Cortex of kidney (tissue), 1 donor: ENCODE data around the gene ARHGAP42.

Source experiments
- DNase-seq: peaks from one replicate; lab custom pipeline; 2025; lab: John Stamatoyannopoulos, UW

The ARHGAP42 gene

DNA sequence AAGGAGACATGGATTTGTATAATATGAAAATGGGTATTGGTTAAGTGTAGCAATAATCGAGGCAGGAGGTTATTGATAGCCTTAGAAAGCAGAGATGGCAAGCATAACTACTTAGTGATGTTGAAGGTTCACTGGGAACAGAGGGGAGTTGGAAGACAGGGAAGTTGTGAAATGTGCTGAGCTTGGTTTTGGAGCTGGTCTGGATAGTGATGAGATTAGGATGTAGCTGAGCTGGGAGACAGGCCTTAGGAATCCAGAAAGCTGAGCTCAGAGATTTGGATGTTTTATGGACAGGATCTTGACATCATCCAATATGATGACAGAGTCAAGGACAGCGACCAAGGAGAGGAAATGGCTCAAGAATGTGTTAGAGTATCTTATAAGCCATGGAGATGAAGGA, 113.1 kb downstream of the ARHGAP42 start:
- DNase-seq, result no peak

- no peak for DNase-seq
Measured at GRCh38 chr11:100801225-100801999, 114.3 kb downstream of the ARHGAP42 start.

- no peak for DNase-seq
Measured at GRCh38 chr11:100805506-100806199, 118.6 kb downstream of the ARHGAP42 start.

DNA sequence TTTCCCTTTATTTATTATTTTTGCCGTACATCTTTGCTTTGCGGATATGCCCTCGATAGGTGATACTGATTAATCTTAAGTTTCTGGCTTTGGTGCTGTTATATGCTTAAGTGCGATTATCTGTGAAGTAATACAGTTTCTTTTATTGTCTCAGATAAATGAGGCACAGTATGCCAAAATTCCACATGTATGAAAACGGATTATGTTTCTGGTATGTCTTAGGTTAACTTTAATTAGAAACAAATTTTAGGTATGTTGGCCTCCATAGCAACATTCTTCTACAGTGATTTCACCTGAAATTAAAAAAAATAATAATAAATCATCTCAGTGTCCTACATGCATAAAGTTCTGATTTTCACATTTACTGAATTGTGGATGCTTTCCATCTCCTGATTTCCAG, 119.2 kb downstream of the ARHGAP42 start:
- DNase-seq, result no peak

GRCh38 chr11:100808904-100809491, 121.9 kb downstream of the ARHGAP42 start:
- no peak for DNase-seq

DNA sequence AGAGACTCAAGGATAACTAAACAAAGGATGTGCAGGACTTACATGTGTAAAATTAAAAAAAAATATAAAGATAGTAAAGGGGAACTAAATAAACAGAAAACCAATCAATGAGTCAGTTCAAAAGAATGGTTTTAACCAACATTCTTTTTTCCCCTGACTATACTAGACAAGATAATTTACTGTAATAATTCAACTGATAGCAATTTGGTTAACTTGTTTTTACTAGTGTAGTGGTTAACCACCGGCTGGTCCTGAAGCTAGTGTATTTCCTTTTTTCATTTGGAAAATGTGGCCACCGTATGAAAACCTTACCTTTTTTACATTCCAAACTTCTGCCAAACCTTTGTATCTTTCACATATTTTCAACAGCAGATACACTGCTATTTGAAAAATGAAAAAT, 123.1 kb downstream of the ARHGAP42 start:
- DNase-seq, result no peak

- no peak for DNase-seq
Measured at GRCh38 chr11:100810666-100811065, 123.6 kb downstream of the ARHGAP42 start.

- no peak for DNase-seq
Measured at GRCh38 chr11:100812517-100812916, 125.4 kb downstream of the ARHGAP42 start.

DNA sequence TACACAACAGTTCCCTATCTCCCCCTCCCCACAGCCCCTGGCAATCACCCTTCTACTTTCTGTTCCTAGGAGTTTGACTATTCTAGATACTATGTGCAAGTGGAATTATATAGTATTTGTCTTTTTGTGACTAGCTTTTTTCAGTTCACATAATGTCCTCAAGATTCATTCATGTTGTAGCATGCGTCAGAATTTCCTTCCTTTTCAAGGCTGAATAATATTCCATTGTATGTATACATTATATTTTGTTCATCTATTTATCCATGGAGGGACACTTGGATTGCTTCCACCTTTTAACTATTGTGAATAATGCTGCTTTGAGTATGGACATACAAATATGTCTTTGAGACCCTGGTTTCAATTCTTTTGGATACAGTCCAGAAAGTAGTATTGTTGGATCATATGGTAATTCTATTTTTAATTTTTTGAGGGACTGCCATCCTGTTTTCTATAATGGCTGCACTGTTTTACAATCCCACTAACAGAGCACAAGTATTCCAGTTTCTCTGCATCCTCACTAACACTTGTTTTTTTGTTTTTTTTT, 128.8 kb downstream of the ARHGAP42 start:
- DNase-seq, result no peak

DNA sequence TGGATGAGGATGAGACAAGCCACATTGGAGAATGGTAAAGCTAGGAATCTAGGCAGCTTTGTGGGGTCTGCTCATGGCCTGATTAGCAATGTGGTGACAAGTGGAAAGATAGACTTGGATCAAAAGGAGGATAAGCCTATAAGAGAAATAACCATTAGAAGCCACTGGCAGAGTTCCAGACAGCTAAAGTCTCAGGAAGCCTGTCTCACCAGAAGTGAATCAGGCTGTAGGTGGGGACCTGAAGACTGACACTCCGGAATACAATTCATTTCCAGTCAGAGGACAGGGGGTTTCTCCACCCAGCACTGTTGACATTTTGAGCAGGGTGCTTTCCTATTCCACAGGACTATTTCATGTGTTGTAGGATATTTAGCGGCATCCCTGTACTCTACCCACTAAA, 129.7 kb downstream of the ARHGAP42 start:
- no peak for DNase-seq

DNA sequence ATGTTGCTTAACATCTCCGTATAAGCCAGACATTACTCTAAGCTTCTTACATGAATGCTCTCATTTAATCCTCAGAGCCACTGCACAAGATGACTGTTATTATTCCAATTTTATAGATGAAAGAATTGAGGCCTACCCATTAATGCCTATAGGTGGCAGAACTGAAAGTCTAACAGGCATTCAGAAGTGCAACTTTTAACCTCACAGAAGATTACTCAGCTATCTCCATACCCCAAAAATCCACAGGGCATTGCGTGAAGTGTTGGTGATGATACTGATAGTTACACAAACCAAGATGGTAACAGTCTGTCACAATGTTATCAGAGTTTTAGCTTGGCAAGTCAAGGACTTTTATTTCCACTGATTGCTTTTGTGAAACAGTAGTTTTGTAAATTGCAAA, 130.5 kb downstream of the ARHGAP42 start:
- DNase-seq, result no peak

GRCh38 chr11:100820621-100821020, 133.5 kb downstream of the ARHGAP42 start:
- DNase-seq, result no peak

- DNase-seq, result no peak
Measured at GRCh38 chr11:100821198-100821597, 134.1 kb downstream of the ARHGAP42 start.

- no peak for DNase-seq
Measured at GRCh38 chr11:100823360-100823759, 136.3 kb downstream of the ARHGAP42 start.

DNA sequence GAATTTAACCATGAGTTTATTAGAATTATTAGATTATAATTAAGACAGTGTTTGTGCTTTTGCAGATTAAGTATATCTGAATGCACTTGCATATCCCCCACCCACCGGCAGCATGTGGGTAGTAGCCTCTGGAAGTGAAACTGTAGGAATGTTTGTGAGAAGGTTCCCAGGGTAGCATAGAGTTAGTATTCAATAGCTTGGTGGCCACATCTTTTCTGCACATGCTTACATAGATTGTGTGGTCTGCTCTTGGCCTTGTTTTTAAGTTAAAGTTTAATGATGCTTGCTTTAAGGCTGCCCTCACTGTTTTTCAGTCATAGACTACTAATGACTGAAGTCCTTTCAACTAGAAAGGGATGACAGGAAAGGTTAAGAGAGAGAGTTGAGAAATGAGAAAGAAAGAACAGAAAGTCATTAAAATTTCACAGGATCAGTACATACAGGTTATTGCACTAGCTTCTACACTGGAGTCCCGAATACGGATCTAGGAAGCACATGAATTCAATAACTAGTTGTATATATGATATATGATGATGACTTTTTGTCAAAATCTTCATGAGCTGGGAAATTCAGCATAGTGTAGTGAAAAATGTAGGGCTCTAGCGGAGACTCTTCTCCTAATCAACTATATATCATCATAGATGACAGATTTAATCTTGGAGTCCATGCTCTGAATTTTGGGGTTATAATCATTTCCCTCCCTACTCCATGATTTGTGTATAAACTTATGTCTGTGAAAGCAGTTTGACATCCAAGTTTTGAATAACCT, 137.1 kb downstream of the ARHGAP42 start:
- DNase-seq, result no peak

DNA sequence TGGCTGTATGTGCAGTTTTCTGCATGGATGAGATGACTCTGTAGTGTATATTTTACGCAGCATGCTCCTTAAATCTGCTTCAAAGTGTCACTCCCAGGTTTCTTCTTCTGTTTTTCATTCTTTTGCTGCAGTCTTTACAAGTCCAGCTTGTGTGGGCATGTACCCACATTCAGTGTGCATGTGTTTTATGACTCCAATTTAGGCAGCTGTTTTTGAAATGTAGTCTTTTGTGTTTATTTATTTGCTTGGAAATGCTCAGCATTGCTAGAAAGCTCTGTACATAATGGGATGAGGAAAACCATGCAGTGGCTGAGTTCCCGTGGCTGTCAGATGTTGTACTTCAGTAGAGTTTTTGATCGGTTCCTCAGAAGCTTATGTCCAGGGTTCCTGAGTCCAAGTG, 138.5 kb downstream of the ARHGAP42 start:
- DNase-seq, result no peak

DNA sequence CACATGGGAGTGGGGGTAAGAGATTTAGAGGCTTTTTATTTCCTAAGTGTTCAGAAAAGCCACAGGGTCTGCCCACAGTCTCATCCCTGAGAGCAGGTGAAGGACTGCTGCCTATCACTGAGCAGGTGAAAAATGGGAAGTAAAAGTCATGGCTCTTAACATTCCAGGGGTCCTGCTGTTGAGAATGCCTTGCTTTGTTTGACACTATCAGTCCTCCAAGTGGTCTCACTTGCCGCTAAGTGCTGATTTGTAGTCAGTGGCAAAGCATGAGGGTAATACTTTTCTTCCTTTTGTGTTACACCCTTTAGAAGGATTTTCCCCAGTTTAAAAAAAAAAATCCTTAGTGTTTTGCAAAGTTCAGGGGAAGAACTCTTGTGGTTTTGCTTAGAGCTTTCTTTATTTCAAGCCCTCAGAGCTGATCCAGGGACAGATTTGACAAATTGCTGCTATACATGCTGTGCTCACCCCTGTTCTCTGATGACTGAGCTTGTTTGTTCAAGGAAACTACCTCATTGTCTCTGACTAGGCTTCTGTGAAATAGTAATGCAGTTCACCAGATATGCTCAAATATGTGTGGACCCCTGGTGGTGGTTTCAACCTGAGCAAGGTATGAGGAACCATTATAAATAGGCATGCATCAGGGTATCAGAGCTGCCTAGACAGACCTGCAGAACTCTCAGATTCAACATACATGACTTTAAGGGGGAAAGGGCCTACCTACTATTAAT, 141.0 kb downstream of the ARHGAP42 start:
- DNase-seq, result no peak

GRCh38 chr11:100830274-100830673, 143.2 kb downstream of the ARHGAP42 start:
- no peak for DNase-seq

- no peak for DNase-seq
Measured at GRCh38 chr11:100830978-100831732, 144.1 kb downstream of the ARHGAP42 start.

- no peak for DNase-seq
Measured at GRCh38 chr11:100831929-100832494, 144.9 kb downstream of the ARHGAP42 start.
